GM18498 (cell line): ENCODE results near the gene SNHG17.
"Not testable (repeated sequence)": the region's sequence is repeated elsewhere in the genome, so short reads cannot be mapped to it uniquely, and the experiment has no call there.

ENCODE experiments used
- ATAC-seq: cut with Tn5 transposase; IDR thresholded peaks from one replicate; pipeline ENCODE4 v1.9.1; 2021; ENCODE audit warnings: mild to moderate bottlenecking, moderate library complexity; ENCODE audit not compliant: unreplicated experiment

Gene SNHG17

DNA sequence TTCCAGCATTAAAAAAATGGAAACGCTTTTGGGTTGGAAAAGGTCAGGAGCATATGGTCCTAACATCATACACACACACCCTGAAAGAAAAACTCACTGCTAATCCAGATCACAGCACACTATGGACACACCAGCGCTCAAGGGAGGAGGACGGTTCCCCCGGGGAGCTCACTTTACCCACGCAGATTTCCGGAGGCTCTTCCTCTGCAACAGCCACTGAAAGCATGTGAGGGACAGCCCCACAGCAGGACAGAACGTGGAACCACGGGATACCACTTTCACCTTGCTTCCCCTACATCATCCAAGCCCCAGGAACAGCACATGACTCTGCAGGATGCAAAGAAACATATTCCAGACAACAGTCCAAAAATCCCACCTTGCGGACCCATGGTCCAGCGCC lies 13.2 kb downstream of the SNHG17 start:
- ATAC-seq, result no peak

DNA sequence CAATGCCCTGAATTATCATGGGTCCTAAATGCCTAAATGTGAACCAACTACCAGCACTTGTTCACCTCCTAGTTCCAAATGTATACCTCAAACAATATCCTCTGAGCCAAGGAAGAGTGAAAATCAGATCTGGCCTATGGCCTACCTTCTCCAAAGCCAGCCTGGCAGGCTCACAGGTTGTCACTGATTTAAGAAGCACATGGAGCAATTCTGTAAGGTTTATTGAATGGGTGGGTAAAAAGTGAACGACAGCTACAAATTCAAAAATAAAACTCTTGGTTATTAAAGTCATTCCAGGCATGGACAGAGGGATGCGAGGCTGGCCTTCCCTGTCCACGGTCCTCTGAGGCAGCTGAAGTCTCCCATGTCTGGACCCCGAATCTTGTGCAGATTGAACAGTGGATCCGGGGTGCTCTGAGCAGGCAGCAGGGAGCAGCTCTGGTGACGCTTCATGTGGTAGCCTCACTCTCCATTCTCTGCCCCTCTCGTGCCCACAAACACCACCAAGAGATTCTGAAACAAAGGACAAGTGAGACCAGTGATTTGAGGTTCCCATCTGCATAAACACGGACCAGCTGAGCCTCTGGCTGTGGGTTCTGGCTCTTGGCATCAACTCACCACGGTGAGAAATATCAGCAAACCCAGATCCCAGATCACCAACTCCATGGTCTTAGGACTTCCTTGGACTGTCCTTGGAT lies 14.6 kb downstream of the SNHG17 start:
- no peak for ATAC-seq

DNA sequence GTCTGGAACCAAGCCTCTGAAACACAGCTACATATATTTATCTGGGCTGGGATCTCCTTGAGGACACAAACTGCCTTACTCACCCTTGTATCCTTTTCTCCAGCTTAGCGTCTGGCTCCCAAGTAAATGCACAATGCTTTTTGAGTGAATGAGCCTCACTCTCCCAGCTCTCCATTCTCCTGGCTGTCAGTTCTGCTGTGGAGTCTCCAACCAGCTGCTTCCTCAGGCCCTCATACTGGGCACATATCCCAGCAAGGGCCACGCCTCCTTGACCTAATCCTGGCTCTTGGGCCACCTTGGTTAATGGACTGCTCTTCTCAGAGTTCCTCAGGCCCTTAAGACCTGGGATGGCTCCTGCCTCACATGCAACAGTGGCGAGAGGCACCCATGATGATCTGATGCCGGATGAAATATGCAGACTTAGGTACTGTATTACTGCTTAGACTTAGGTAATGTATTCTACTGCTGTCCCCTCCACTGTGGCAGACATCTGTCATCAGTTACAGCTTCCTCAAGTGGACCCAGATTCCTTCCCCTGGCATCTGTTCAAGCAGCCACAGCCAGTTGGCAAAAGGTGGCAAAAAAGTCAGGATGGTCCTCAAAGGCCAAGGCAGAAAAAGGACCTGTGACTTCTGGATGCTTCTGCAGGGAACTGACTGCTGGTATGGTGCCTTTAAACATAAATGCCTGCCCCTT lies 16.5 kb downstream of the SNHG17 start:
- no peak for ATAC-seq

DNA sequence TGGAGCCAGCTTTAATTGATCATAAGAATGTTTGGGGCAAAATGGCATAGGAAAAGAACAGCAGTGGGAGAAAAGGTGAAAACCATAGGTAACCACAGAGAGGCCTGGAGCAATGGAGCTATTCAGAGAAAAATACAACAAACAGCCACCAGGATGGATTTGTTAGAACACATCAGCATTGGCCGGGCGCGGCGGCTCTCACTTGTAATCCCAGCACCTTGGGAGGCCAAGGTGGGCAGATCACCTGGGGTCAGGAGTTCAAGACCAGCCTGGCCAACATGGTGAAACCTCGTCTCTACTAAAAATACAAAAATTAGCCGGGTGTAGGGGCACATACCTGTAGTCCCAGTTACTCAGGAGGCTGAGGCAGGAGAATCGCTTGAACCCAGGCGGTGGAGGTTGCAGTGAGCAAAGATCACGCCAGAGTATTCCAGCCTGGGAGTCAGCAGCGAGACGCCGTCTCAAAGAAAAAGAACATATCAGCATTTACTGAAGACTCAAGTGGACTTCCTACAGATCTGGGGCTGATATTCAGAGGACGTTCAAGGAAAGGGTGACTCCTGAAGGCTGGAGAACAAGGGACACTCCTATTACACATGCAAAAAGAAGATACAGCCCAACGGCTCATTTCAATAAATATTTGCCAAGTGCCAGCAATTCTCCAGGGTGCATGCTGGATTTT lies 20.2 kb downstream of the SNHG17 start:
- ATAC-seq, result no peak

DNA sequence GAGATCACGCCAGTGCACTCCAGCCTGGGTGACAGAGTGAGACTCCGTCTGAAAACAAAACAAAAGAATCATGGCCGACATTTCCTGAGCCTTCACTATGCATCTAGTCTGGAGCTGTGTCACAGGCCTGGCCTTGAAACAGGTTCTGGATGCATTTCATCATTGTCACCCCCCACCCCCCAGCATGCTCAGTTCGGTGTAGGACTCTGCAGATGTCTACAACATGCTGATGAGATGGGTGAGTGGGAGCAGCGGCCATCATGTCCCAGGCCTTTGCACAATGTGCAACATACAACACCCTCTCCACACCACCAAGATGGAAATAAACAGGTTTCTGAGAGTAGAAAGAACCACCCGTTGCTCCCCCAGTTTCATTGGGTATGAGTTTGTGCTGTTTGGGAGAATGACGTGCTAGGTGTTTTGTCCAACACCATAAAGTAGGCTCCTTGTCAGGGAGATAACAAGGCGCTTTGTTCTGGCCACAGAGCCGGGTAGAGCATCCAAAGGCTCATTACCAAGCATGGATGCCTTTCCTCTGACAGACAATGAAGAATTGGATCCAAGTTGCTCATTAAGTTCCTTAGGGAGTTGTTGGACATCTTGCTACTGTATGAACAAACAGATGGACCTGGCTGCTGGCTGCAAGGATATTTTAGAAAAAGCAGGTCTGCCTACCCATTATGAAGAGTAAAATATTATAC lies 22.1 kb downstream of the SNHG17 start:
- no peak for ATAC-seq

DNA sequence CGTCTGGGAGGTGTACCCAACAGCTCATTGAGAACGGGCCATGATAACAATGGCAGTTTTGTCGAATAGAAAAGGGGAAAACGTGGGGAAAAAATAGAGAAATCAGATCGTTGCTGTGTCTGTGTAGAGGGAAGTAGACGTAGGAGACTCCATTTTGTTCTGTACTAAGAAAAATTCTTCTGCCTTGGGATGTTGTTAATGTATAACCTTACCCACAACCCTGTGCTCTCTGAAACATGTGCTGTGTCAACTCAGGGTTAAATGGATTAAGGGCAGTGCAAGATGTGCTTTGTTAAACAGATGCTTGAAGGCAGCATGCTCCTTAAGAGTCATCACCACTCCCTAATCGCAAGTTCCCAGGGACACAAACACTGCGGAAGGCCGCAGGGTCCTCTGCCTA lies 27.3 kb downstream of the SNHG17 start:
- ATAC-seq, result not testable (repeated sequence)

DNA sequence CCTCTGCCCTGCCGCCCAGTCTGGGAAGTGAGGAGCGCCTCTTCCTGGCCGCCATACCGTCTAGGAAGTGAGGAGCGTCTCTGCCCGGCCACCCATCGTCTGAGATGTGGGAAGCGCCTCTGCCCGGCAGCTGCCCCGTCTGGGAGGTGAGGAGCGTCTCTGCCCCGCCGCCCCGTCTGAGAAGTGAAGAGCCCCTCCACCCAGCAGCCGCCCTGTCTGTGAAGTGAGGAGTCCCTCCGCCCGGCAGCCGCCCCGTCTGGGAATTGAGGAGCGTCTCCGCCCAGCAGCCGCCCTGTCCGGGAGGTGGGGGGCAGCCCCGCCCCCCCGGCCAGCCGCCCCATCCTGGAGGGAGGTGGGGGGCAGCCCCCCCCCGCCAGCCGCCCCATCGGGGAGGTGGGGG lies 27.8 kb downstream of the SNHG17 start:
- no peak for ATAC-seq

DNA sequence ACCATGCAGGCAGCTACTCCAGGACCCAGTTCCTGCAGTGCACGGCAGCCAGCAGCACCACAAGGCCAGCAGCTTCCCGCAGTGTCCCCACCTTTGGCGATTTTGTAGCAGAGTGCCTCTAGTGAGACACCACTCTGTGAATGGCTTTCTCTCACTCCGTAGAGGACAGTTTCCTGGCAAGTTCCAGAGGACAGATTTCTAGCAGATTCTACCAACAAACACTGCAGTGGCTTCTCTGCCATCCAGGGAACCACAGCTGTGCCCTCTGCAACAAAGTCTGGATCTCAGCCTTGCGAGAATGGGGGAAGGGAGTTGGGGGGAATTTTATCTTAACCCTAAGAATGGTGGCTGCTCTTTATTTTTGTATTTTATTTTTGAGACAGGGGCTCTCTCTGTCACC lies 28.7 kb downstream of the SNHG17 start:
- ATAC-seq, result no peak

DNA sequence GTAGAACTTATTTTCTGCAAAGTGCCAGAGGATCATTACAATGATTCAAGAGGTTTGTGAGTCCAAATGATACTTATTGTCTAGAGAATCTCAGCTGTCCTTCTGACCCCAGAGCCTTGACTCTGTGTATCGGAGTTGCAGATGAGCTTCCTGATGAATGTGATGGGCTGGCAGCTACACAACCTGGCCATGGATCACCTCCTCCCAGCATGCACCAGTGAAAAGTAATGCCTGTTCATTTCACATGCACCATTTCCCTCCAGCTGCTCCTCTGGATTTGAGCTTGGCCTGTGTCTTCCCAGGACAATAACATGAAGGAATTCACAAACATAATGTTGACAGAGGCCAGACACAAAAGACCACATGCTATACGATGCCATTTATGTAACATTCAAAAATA lies 30.0 kb downstream of the SNHG17 start:
- ATAC-seq, result no peak

DNA sequence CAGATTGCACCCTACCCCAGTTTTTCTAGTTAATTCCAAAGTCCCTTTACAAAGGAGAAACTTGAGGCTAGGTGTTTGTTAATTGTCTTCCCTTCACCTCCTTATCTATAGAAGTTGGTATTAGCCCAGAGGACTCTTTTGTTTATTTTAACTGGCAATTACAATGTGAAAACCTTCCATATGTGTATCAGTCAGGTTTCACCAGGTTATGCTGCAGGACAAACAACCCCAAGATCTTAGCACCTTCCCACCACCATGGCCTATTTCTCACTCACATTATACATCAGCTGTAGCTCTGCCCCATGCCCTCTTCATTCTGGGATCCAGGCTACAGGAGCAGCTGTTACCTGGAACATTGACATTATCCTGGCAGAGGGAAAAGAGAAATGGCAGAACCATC lies 31.1 kb downstream of the SNHG17 start:
- no peak for ATAC-seq

DNA sequence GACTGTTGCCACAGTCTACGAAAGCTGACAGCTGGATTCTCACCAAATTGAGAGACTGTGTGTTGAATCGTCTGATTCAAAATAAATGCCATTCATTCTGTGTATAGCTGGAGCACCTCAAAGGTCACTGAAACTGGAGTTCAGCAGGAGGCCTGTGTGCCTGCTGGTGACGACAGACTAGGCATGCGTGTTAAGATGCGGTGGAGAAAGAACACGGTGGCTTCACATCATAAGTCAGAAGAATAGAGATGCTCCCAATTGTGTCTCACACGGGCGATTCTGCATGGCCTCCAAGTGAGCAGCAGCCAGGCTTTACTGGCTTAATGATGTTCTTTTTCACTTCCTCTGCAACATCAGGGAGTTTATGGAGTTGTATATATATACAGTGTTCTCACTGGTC lies 32.3 kb downstream of the SNHG17 start:
- no peak for ATAC-seq

DNA sequence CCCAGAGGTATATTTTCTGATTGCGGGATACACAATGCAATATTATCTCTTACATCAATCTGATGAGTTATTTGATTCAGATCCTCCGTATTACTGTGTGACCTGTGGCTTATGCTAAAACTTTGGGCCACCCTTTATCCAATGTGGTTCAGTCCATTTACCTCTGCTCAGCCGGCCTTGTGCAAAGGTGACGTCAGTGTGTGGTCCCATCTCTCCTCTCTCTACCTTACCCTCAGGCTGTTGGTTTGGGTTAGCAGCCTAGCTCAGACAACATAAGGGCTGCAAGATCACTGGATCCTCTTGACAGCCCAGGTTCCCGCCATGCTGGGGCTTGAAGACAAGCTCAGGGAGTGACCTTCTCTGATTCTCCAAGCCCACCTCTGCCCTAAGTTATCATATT lies 33.0 kb downstream of the SNHG17 start:
- ATAC-seq, result no peak

DNA sequence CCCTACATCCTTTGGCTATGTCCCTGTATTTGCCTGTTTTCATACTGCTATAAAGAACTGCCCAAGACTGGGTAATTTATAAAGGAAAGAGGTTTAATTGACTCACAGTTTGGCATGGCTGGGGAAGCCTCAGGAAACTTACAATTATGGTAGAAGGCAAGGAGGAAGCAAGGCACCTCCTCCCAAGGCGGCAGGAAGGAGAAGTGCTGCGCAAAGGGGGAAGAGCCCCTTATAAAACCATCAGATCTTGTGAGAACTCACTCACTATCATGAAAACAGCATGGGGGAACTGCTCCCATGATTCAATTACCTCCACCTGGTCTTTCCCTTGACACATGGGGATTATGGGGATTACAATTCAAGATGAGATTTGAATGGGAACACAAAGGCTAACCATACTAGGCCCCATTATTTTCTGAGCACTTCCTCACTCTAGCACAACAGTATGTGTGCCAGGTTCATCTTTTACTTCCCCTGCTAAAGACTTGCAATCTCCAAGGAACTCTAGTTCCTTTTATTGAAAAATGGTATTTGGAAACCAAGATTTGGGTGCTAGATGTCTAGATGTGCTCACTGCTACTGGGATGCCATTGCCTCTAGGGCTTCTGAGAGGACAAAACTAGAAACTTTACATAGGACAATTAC lies 39.3 kb downstream of the SNHG17 start:
- not testable (repeated sequence) for ATAC-seq

DNA sequence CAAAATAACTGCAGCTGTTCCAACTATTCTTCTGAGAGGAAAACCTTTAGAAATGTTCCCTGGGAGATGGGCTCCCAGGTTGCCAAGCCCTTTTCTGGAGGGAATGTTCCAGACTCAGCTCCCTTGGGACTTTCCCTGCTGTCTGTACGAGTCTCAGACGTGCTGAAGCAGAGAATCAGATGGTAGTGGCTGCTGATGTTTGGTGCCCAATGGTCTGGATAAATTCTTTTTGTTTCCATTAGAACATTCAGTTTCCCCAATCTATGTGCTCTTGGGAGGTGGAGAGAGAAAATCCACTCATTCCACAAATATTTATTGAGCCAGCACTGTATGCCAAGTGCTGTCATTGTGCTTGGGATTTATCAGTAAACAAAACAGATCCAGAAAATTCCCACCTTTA lies 40.0 kb downstream of the SNHG17 start:
- ATAC-seq, result no peak

DNA sequence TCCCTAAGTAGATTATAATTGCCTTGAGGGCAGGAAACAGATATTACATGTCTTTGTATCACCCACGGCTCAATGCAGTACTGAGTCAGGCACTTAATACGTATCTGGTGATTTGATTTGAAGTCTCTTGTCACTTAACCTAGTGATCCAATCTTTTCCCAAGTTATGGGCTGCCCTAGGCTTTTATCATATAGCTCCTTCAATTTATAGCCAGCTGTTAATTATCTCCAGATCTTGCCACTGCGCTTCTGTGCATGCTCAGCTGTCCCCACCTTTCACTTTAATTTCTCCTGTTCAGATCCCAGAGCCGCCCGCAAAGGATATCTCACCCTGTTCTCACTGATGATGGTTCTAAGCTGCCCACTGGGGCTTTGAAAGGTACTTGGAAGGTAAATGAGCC lies 41.9 kb downstream of the SNHG17 start:
- no peak for ATAC-seq

DNA sequence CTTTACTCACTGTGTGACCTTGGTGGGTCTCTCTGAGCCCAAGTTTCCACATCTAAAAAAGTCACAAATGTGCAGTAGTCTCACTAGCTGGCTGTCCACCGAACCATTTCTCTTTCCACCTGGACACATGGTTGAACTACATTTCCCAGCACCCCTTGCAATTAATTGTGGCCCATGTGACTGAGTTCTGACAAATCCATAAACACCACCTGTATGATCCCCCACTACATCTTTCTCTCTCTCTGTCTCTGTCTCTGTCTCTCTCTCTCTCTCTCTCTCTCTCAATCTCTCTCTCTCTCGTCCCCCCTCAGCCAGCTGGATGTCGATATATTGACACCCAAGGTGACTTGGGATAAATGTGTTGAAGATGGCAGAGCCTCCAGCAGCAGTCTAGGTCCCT lies 42.8 kb downstream of the SNHG17 start:
- no peak for ATAC-seq

DNA sequence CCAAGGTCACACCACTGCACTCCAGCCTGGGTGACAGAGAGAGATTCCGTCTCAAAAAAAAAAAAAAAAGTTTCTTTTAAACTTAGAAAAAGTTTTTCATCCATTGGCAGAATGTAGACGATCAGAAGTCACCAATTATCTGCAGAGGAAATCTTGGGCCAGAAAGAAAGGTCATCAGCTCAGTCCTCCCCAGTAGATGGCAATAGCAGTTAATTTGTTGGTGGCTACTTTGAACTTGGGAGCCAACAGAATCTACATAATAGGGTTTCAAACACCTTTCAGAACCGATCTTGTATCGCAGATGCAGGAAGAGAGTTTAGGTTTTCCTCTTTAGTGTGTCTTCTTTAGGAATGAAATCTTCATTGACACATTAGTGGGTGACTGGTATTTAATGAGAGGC lies 47.2 kb downstream of the SNHG17 start:
- ATAC-seq, result no peak

DNA sequence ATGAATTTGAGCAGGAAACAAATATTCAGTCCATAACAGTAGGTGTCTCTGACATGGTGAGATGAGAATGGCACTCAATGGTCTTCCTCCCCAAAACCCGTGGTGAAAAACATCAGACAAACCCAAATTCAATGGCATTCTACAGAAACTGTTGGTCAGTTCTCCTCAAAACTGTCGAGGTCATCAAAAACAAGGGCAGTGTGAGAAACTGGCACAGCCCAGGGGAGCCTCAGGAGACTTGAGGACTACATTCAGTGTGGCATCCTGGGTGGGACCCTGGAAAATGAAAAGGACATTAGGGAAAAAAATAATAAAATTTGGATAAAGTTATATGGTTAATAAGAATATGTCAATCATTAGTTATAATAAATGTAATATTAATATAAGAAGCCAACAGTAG lies 48.3 kb downstream of the SNHG17 start:
- no peak for ATAC-seq

DNA sequence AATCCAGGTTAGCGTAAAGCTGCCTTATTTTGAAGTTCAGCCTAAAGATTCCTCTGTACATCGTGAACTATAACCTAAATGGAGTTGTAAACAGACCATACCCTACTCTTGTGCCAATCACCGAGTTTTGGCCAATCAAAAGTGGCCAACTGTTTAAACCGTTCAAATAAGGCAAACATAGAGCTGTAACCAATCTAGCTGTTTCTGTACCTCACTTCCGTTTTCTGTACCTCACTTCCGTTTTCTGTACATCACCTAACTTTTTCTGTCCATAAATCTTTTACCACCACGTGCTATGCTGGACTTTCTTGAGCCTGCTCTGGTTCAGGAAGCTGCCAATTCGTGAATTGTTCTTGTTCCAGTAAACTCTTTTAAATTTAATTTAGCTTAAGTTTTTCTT lies 49.1 kb downstream of the SNHG17 start:
- no peak for ATAC-seq

DNA sequence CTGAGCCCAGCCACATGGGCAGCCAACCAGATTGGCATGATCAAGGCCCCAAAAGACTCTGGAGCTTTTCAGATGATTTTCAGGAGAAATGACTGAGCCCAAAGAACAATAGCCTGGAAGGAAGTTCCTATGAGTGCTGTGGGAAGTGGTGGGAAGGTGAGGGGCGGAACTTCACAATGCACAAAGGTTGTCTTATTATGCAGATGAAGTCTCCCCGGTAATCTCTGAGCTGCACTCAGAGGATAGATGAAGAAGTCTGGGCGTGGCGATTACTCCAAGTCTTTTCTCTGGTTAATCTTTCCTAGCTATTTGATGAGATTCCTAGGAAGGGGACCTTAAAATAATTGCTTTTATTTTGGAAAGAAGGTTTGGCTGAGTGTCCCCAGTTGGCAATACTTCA lies 52.0 kb downstream of the SNHG17 start:
- ATAC-seq, result no peak

DNA sequence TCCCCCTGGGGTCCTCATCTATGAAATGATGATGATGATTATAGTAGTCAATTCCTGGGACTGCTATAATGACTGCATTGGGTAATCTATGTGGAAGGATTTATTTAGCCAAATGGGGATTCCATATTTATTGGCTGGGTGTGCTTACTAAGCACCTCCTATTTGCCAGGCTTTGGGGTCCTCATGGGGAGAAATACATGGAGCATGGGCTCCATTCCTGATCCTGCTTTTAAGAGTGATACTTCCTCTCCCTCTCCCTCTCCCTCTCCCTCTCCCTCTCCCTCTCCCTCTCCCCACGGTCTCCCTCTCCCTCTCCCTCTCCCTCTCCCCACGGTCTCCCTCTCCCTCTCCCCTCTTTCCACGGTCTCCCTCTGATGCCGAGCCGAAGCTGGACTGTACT lies 57.3 kb downstream of the SNHG17 start:
- not testable (repeated sequence) for ATAC-seq
